ENCODE measurements around the gene DUSP1.

- TF ChIP-seq YY1 (IDR thresholded peaks at IDR 0.05; ENCODE audit: low read depth) = no peak
- no peak for TF ChIP-seq TEAD4 (IDR thresholded peaks at IDR 0.05)
- TF ChIP-seq, protein P1, sequence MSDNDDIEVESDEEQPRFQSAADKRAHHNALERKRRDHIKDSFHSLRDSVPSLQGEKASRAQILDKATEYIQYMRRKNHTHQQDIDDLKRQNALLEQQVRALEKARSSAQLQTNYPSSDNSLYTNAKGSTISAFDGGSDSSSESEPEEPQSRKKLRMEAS (IDR thresholded peaks at IDR 0.05) = no peak
- no peak for TF ChIP-seq EP300 (IDR thresholded peaks at IDR 0.05; ENCODE audit: borderline replicate concordance)
- no peak for TF ChIP-seq USF1 (IDR thresholded peaks at IDR 0.05)
- TF ChIP-seq RAD21 (IDR thresholded peaks at IDR 0.05; ENCODE audit: low read depth) = no peak
- no peak for TF ChIP-seq ZBTB7A (IDR thresholded peaks at IDR 0.05; ENCODE audit: low read depth)
These were observed 44.0 kb downstream of the DUSP1 start for GRCh38 chr5:172726966-172727365.

Measured in Ishikawa (cell line).